PC-9 (cell line): ENCODE results near the gene RAD9B. TPM values are rescaled to one million over a fixed set of nuclear protein-coding genes. Genes with fewer than 3 reads are reported as not detected.
"Not testable (repeated sequence)": the region's sequence is repeated elsewhere in the genome, so short reads cannot be mapped to it uniquely, and the experiment has no call there.

Experiments
- BruUV-seq: library from RNA; stranded (reverse); fragments of 400-500 nt; replicated peaks from 2 replicates; lab custom pipeline; 2021; lab: Mats Ljungman, UMichigan
- CTCF ChIA-PET: fragments of 300-600 bp; sonication (Branson Sonifier 250); formaldehyde crosslinking; loops from one replicate; lab custom pipeline; 2022; ENCODE audit warnings: antibody characterized with exemption; lab: Charles Lee
- POLR2A ChIA-PET: fragments of 300-600 bp; sonication (Branson Sonifier 250); formaldehyde crosslinking; loops from one replicate; lab custom pipeline; 2022; ENCODE audit warnings: antibody characterized with exemption; ENCODE audit not compliant: unreplicated experiment; lab: Charles Lee
- DNase-seq, 2 experiments: peaks; one replicate each; pipeline versions ENCODE4 v3.0.0 to v3.0.0-alpha.2; 2015 to 2022; ENCODE audit warnings: mixed read lengths in 1 of 2
- H2AFZ ChIP-seq: fragments of 200-600 bp; sonication (generic); 2 replicates; pipeline ENCODE4 v1.8.1; 2017; ENCODE audit warnings: antibody characterized with exemption
- H3F3A ChIP-seq: fragments of 200-600 bp; sonication (generic); 2 replicates; pipeline ENCODE4 v1.8.1; 2017; ENCODE audit warnings: antibody characterized with exemption, mild to moderate bottlenecking, low read depth; ENCODE audit not compliant: insufficient read depth
- H3K27ac ChIP-seq: fragments of 200-600 bp; sonication (generic); 2 replicates; pipeline ENCODE4 v1.6.1; 2016; ENCODE audit warnings: mixed run types
- H3K27me3 ChIP-seq: fragments of 200-600 bp; sonication (generic); 2 replicates; pipeline ENCODE4 v1.6.1; 2016; ENCODE audit warnings: low read depth, mixed run types; ENCODE audit not compliant: insufficient read depth
- H3K36me3 ChIP-seq: fragments of 200-600 bp; sonication (generic); 2 replicates; pipeline ENCODE4 v1.6.1; 2016; ENCODE audit warnings: low read depth, mixed run types
- H3K4me1 ChIP-seq: fragments of 200-600 bp; sonication (generic); replicated peaks from 2 replicates; pipeline ENCODE4 v1.6.1; 2016; ENCODE audit warnings: mixed run types; ENCODE audit not compliant: insufficient read depth
- H3K4me2 ChIP-seq: fragments of 200-600 bp; sonication (generic); 2 replicates; pipeline ENCODE4 v1.6.1; 2017; ENCODE audit warnings: mixed run types
- H3K4me3 ChIP-seq: fragments of 200-600 bp; sonication (generic); 2 replicates; pipeline ENCODE4 v1.6.1; 2016; ENCODE audit warnings: mixed run types
- H3K79me2 ChIP-seq: fragments of 200-600 bp; sonication (generic); 2 replicates; pipeline ENCODE4 v1.6.1; 2017; ENCODE audit warnings: low read depth, mixed run types
- H3K9me2 ChIP-seq: fragments of 200-600 bp; sonication (generic); 2 replicates; pipeline ENCODE4 v1.8.1; 2017; ENCODE audit warnings: mild to moderate bottlenecking; ENCODE audit not compliant: insufficient read depth
- H3K9me3 ChIP-seq: fragments of 200-600 bp; sonication (generic); 2 replicates; pipeline ENCODE4 v1.8.1; 2016; ENCODE audit warnings: low read depth; ENCODE audit not compliant: insufficient read depth
- H4K20me1 ChIP-seq: fragments of 200-600 bp; sonication (generic); 2 replicates; pipeline ENCODE4 v1.8.1; 2017; ENCODE audit not compliant: insufficient read depth
- CTCF ChIP-seq: fragments of 200-600 bp; sonication (generic); conservative IDR thresholded peaks from 2 replicates; pipeline ENCODE4 v1.6.1; 2017; ENCODE audit warnings: mixed run types, antibody characterized with exemption, mild to moderate bottlenecking, moderate library complexity
- EZH2 ChIP-seq: fragments of 200-600 bp; sonication (generic); IDR thresholded peaks from 2 replicates; pipeline ENCODE4 v1.8.0; 2017; ENCODE audit warnings: antibody characterized with exemption, low read depth
- intact Hi-C: fragments of 100-400 bp; cut with micrococcal nuclease; formaldehyde crosslinking; loops from one replicate; pipeline ENCODE4 v1.10.0; 2022; ENCODE audit not compliant: unreplicated experiment
- total RNA-seq: library from RNA; stranded (reverse); gene quantifications from 2 replicates; pipeline ENCODE4 v1.2.3, GENCODE V29; 2021

Gene RAD9B
- total RNA-seq, 1 experiment from 2014 or later: 2.3 TPM

DNA sequence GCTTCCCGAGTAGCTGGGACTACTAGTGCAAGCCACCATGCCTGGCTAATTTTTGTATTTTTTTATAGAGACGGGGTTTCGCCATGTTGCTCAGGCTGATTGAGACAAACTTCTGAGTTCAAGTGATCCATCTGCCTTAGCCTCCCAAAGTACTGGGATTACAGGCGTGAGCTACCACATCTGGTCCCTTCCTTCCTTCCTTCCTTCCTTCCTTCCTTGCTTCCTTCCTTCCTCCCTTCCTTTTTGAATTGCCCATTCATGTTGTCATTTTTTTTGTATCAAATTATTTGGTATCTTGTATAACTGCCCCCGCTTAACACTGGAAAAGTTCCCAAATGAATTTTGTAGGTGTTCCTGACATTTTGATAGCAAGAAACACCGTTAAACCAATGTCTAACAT, 11.7 kb downstream of the RAD9B start:
- no peaks in the 10 kb centered on the region for H4K20me1 ChIP-seq
- no peak overlapping the region for H3K27ac ChIP-seq
- TF ChIP-seq EZH2 (no peak), CTCF (no peak)
- H3K4me3 ChIP-seq: no peak overlapping the region
- H3K4me1 ChIP-seq: no peaks in the 10 kb centered on the region
- no peak overlapping the region for H2AFZ ChIP-seq
- no peaks in the 10 kb centered on the region for H3K79me2 ChIP-seq
- DNase-seq: no peak
- no peaks in the 10 kb centered on the region for H3K36me3 ChIP-seq
- POLR2A ChIA-PET: interaction anchor here (0.6 kb wide), 1 partner anchor 16 kb away, joined by 3 read pairs; no protein-coding TSS in a partner anchor
- no peaks in the 10 kb centered on the region for H3K9me2 ChIP-seq
- CTCF ChIA-PET: interaction anchor here (0.5 to 1.9 kb wide), 3 partner anchors 62 to 98 kb away, joined by 3 to 18 read pairs (median 5); no protein-coding TSS in a partner anchor
- no peaks in the 10 kb centered on the region for H3F3A ChIP-seq
- no TSS peak for BruUV-seq
- no peak overlapping the region for H3K4me2 ChIP-seq
- intact Hi-C loops: loop anchor here (5.0 kb wide), 2 partner anchors 62 to 313 kb away; partner anchors contain the start of gene ARPC3
- no peaks in the 10 kb centered on the region for H3K27me3 ChIP-seq
- no peaks in the 10 kb centered on the region for H3K9me3 ChIP-seq

GRCh38 chr12:110514363-110514762, 12.2 kb downstream of the RAD9B start:
- TF ChIP-seq EZH2: no peak
- TF ChIP-seq CTCF: no peak
- ChIA-PET POLR2A (interaction anchor here (0.6 kb wide), 1 partner anchor 15 kb away, joined by 3 read pairs; no protein-coding TSS in a partner anchor), CTCF (interaction anchor here (0.5 to 1.9 kb wide), 2 partner anchors 87 to 97 kb away, joined by 5 to 18 read pairs; no protein-coding TSS in a partner anchor)
- Histone ChIP-seq H3K27ac (no peak overlapping the region), H3K4me1 (no peaks in the 10 kb centered on the region), H3K4me2 (no peak overlapping the region), H3F3A (no peaks in the 10 kb centered on the region), H4K20me1 (no peaks in the 10 kb centered on the region), H3K27me3 (no peaks in the 10 kb centered on the region), H3K79me2 (no peaks in the 10 kb centered on the region), H3K36me3 (no peaks in the 10 kb centered on the region), H3K9me3 (no peaks in the 10 kb centered on the region), H2AFZ (no peak overlapping the region), H3K4me3 (no peak overlapping the region), H3K9me2 (no peaks in the 10 kb centered on the region)
- intact Hi-C loops: loop anchor here (5.0 kb wide), 2 partner anchors 62 to 313 kb away; partner anchors contain the start of gene ARPC3
- no peak for DNase-seq
- no TSS peak for BruUV-seq

- CTCF ChIA-PET: no interaction called here
- TF ChIP-seq CTCF (no peak), EZH2 (no peak)
- DNase-seq: no peak
- Histone ChIP-seq H4K20me1 (no peaks in the 10 kb centered on the region), H3K4me3 (no peak overlapping the region), H3K36me3 (no peaks in the 10 kb centered on the region), H2AFZ (no peak overlapping the region), H3K9me3 (no peaks in the 10 kb centered on the region), H3K4me2 (no peak overlapping the region), H3K27me3 (no peaks in the 10 kb centered on the region), H3F3A (no peaks in the 10 kb centered on the region), H3K27ac (no peak overlapping the region), H3K79me2 (no peaks in the 10 kb centered on the region), H3K9me2 (no peaks in the 10 kb centered on the region), H3K4me1 (no peaks in the 10 kb centered on the region)
- POLR2A ChIA-PET: no interaction called here
- no TSS peak for BruUV-seq
- intact Hi-C loops: no loop called here
Observed at GRCh38 chr12:110516995-110517394, 14.9 kb downstream of the RAD9B start.

DNA sequence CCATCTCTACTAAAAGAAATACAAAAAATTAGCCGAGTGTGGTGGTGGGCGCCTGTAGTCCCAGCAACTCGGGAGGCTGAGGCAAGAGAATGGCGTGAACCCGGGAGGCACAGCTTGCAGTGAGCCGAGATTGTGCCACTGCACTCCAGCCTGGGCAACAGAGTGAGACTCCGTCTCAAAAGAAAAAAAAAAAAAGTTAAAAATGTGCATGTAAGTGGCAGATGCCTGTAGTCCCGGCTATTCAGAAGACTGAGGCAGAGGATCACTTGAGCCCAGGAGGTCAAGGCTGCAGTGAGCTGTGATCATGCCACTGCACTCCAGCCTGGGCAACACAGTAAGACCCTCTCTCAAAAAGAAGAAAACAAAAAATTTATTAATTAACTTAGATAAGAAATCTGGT, 15.9 kb downstream of the RAD9B start:
- H3F3A ChIP-seq, intact Hi-C loops, H3K4me2 ChIP-seq, H3K4me3 ChIP-seq, CTCF ChIA-PET, H3K4me1 ChIP-seq, H3K36me3 ChIP-seq, BruUV-seq, H3K79me2 ChIP-seq, H3K9me2 ChIP-seq, H3K27ac ChIP-seq, H3K9me3 ChIP-seq, H3K27me3 ChIP-seq, H4K20me1 ChIP-seq, H2AFZ ChIP-seq, DNase-seq, POLR2A ChIA-PET: not testable (repeated sequence)

- DNase-seq, H3K4me2 ChIP-seq, H3K79me2 ChIP-seq, BruUV-seq, H3K36me3 ChIP-seq, H3K9me2 ChIP-seq, H3F3A ChIP-seq, H4K20me1 ChIP-seq, H3K9me3 ChIP-seq, H3K4me1 ChIP-seq, H3K4me3 ChIP-seq, CTCF ChIA-PET, intact Hi-C loops, H3K27ac ChIP-seq, H3K27me3 ChIP-seq, H2AFZ ChIP-seq: not testable (repeated sequence)
- POLR2A ChIA-PET: interaction anchor here (0.6 kb wide), 1 partner anchor 12 kb away, joined by 3 read pairs; no protein-coding TSS in a partner anchor
Observed at GRCh38 chr12:110520876-110521712, 19.0 kb downstream of the RAD9B start.
